Stimulated activated memory B cell treated with anti-CD40 and anti-IgM and Interleukin-4, amounts not matched to agents 10 μg/mL and 1 μg/mL and 100 μg/mL, for 72 hours (primary cell): Measurements from ENCODE around the gene GPX7.

Source experiments
- ATAC-seq: fragments of 150-1000 bp; cut with Tn5 transposase; 2 replicates; pipeline ENCODE4 v1.10.0; 2021
- H3K27ac Mint-ChIP-seq: one replicate; pipeline ENCODE4 v1.8.0; 2022; ENCODE audit warnings: mild to moderate bottlenecking, mixed read lengths
- H3K27me3 Mint-ChIP-seq: one replicate; pipeline ENCODE4 v1.8.0; 2022; ENCODE audit warnings: mixed read lengths
- H3K36me3 Mint-ChIP-seq: one replicate; pipeline ENCODE4 v1.8.0; 2022; ENCODE audit warnings: mixed read lengths
- H3K4me1 Mint-ChIP-seq: one replicate; pipeline ENCODE4 v1.8.0; 2022; ENCODE audit warnings: mixed read lengths
- H3K4me3 Mint-ChIP-seq: one replicate; pipeline ENCODE4 v1.8.0; 2022; ENCODE audit warnings: mild to moderate bottlenecking, moderate library complexity, mixed read lengths
- H3K9me3 Mint-ChIP-seq: one replicate; pipeline ENCODE4 v1.8.0; 2022; ENCODE audit warnings: mixed read lengths

GPX7 gene

DNA sequence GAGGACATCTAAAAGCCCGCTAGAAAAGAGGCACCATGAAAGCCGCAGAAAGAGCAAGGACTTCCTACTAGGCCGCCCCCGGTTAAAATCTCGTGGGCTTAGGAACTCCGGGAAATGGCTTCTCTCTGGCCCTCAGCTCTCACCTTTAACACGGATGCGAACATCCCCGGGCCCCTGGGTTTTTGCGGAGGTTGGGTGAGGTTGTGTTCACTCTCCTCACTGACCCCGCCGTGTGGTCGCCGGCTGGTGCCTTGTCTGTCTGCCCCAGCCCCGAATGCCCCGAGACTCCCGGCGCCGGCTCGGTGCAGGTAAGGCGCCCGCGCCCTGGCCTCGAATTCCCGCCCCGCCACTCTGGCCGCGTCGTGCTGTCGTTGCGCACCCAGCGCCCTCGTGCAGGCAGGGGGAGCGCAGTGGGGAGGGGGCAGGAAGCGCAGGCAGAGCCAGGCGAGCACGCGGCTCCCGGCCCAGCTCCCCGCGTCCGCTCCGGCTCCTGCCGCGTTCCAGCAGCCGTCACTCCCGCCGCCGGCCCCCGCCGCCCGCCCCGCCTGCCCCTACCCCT, 30.6 kb downstream of the GPX7 start, which contains the start of gene SHISAL2A:
TSS of gene SHISAL2A (plus strand) at position 437 of the 559 bp plus-strand sequence. CDS start 326 bp downstream, outside the sequence.
- Mint-ChIP-seq H3K4me1 (peaks cover 64% of the 10 kb centered on the region), H3K27me3 (no peaks in the 10 kb centered on the region), H3K9me3 (no peaks in the 10 kb centered on the region), H3K27ac (peak within 1 kb of the TSS; percentile 96), H3K36me3 (peaks cover 13% of the 10 kb centered on the region), H3K4me3 (peak within 1 kb of the TSS; percentile 93)
- peak; percentile 35 for ATAC-seq

DNA sequence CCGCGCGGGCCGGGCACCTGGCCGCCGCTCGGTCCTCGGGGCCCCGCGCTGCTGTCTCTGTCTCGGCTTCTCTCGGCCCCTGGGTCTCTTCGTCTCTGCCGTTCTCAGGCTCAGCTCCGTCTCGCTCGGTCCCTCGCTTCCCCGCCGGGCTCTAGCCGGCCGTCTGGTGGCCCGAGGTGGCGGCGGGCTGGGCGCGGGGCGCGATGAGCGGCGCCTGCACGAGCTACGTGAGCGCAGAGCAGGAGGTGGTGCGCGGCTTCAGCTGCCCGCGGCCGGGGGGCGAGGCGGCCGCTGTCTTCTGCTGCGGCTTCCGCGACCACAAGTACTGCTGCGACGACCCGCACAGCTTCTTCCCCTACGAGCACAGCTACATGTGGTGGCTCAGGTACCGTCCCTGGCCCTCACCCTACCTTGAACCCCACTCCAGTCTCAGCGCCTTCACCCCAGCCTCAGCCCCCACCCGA, 31.2 kb downstream of the GPX7 start:
- peak overlapping the region; percentile 89 for H3K4me3 Mint-ChIP-seq
- no peaks in the 10 kb centered on the region for H3K27me3 Mint-ChIP-seq
- H3K4me1 Mint-ChIP-seq: peaks cover 68% of the 10 kb centered on the region
- peaks cover 13% of the 10 kb centered on the region for H3K36me3 Mint-ChIP-seq
- no peaks in the 10 kb centered on the region for H3K9me3 Mint-ChIP-seq
- ATAC-seq: peak; percentile 2
- H3K27ac Mint-ChIP-seq: peak overlapping the region; percentile 96

DNA sequence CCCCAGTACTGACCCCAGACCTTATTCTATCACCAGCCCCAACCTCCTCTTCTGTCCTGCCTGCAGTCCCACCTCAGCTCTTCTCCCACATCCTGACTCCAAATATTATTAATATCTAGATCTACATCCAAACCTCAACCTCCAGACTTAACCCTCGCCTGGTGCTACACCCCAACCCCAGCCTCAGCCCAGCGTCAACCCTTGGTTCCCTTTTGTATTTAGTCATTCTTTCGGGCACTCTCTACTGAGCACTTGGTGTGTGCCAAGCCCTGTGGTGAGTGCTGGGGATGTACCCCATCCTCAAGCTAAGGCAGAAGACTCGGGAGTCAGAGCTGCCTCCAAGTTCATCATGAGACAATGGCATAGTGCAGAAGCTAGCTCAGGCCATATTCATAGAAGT, 31.9 kb downstream of the GPX7 start:
- ATAC-seq: peak; percentile 19
- Mint-ChIP-seq H3K4me3 (peak overlapping the region; percentile 89), H3K27me3 (no peaks in the 10 kb centered on the region), H3K4me1 (peaks cover 70% of the 10 kb centered on the region), H3K36me3 (peaks cover 11% of the 10 kb centered on the region), H3K27ac (peak overlapping the region; percentile 96), H3K9me3 (no peaks in the 10 kb centered on the region)

- ATAC-seq: no peak
- Mint-ChIP-seq H3K27ac (peak overlapping the region; percentile 96), H3K4me1 (peaks cover 64% of the 10 kb centered on the region), H3K4me3 (peak overlapping the region; percentile 44), H3K27me3 (no peaks in the 10 kb centered on the region), H3K9me3 (no peaks in the 10 kb centered on the region), H3K36me3 (peaks cover 8% of the 10 kb centered on the region)
Measured at GRCh38 chr1:52635321-52636089, 33.3 kb downstream of the GPX7 start.

GRCh38 chr1:52636721-52637695, 34.8 kb downstream of the GPX7 start:
- H3K4me1 Mint-ChIP-seq: peaks cover 70% of the 10 kb centered on the region
- H3K9me3 Mint-ChIP-seq: peaks cover 6% of the 10 kb centered on the region
- peak overlapping the region; percentile 96 for H3K27ac Mint-ChIP-seq
- peak; percentile 89 for ATAC-seq
- H3K36me3 Mint-ChIP-seq: peaks cover 15% of the 10 kb centered on the region
- no peaks in the 10 kb centered on the region for H3K27me3 Mint-ChIP-seq
- H3K4me3 Mint-ChIP-seq: peak overlapping the region; percentile 79

- Mint-ChIP-seq H3K27me3 (no peaks in the 10 kb centered on the region), H3K4me3 (peak overlapping the region; percentile 79), H3K9me3 (peaks cover 6% of the 10 kb centered on the region), H3K36me3 (peaks cover 20% of the 10 kb centered on the region), H3K4me1 (peaks cover 74% of the 10 kb centered on the region), H3K27ac (peak overlapping the region; percentile 96)
- ATAC-seq: no peak
Measured at GRCh38 chr1:52637946-52638345, 35.8 kb downstream of the GPX7 start.

DNA sequence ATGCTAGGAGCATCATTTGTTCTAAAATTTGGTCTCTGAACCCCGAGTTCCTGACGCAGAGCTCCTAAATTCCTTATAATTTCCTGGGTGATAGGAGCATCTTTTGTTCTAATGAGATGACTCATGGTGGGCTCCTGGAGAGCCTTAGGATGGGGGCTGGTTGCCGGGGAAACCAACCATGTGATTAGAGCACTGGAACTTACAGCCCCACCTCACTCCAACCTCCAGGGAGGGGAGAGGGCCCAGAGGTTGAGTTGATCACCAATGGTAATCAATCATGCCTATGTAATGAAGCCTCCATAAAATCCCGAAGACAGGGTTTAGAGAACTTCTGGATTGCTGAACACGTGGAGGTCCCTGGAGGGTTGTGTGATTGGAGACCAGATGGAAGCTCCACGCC, 38.5 kb downstream of the GPX7 start:
- no peak for ATAC-seq
- peaks cover 6% of the 10 kb centered on the region for H3K9me3 Mint-ChIP-seq
- peak overlapping the region; percentile 92 for H3K27ac Mint-ChIP-seq
- H3K4me3 Mint-ChIP-seq: no peak overlapping the region
- no peaks in the 10 kb centered on the region for H3K27me3 Mint-ChIP-seq
- peaks cover 72% of the 10 kb centered on the region for H3K4me1 Mint-ChIP-seq
- peaks cover 36% of the 10 kb centered on the region for H3K36me3 Mint-ChIP-seq

- peak overlapping the region; percentile 56 for H3K4me3 Mint-ChIP-seq
- no peaks in the 10 kb centered on the region for H3K27me3 Mint-ChIP-seq
- peaks cover 6% of the 10 kb centered on the region for H3K9me3 Mint-ChIP-seq
- H3K36me3 Mint-ChIP-seq: peaks cover 36% of the 10 kb centered on the region
- peaks cover 71% of the 10 kb centered on the region for H3K4me1 Mint-ChIP-seq
- H3K27ac Mint-ChIP-seq: peak overlapping the region; percentile 92
- peak; percentile 54 for ATAC-seq
Measured at GRCh38 chr1:52641307-52641706, 39.1 kb downstream of the GPX7 start.

DNA sequence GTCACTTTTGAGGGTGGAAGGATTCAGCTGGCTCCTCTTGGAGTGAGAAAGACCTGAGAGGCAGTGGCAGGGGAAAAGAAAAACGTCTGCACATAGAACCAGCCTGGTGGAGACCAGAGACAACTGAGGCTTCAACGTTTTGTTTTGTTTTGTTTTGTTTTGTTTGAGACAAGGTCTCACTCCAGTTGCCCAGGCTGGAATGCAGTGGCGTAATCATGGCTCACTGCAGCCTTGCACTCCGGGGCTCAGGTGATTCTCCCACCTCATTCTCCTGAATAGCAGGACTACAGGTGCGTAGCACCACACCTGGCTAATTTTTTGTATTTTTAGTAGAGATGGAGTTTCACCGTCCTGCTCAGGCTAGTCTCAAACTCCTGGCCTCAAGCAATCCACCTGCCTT, 43.1 kb downstream of the GPX7 start:
- peaks cover 46% of the 10 kb centered on the region for H3K4me1 Mint-ChIP-seq

GRCh38 chr1:52651904-52652303, 49.7 kb downstream of the GPX7 start:
- no peak for ATAC-seq
- Mint-ChIP-seq H3K27me3 (no peaks in the 10 kb centered on the region), H3K36me3 (peaks cover 60% of the 10 kb centered on the region), H3K4me1 (peaks cover 10% of the 10 kb centered on the region), H3K4me3 (no peak overlapping the region), H3K27ac (peak overlapping the region; percentile 17), H3K9me3 (no peaks in the 10 kb centered on the region)

More for the DNA sequence above, 43.1 kb downstream of the GPX7 start:
- H3K9me3 Mint-ChIP-seq: peaks cover 6% of the 10 kb centered on the region
- H3K36me3 Mint-ChIP-seq: peaks cover 59% of the 10 kb centered on the region
- no peak for ATAC-seq
- no peak overlapping the region for H3K4me3 Mint-ChIP-seq
- no peaks in the 10 kb centered on the region for H3K27me3 Mint-ChIP-seq
- H3K27ac Mint-ChIP-seq: peak overlapping the region; percentile 59

GRCh38 chr1:52653207-52653849, 51.2 kb downstream of the GPX7 start:
- no peaks in the 10 kb centered on the region for H3K27me3 Mint-ChIP-seq
- no peaks in the 10 kb centered on the region for H3K9me3 Mint-ChIP-seq
- H3K36me3 Mint-ChIP-seq: peaks cover 66% of the 10 kb centered on the region
- H3K4me3 Mint-ChIP-seq: no peak overlapping the region
- ATAC-seq: no peak
- H3K27ac Mint-ChIP-seq: peak overlapping the region; percentile 20
- peaks cover 22% of the 10 kb centered on the region for H3K4me1 Mint-ChIP-seq

DNA sequence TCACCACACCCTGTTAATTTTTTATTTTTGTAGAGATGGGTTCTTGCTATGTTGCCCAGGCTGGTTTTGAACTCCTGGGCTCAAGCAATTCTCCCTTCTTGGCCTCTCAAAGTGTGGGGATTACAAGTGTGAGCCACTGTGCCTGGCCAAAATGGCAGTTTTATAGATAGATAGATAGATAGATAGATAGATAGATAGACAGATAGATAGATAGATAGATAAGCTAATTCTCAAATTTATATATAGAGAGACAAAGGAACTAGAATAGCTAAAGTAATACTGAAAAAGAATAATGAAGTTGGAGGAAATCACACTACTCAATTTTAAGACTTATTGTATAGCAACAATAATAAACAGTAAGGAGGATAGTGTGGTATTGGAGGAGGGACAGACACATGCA, 51.9 kb downstream of the GPX7 start:
- peak overlapping the region; percentile 20 for H3K27ac Mint-ChIP-seq
- H3K4me1 Mint-ChIP-seq: peaks cover 29% of the 10 kb centered on the region
- no peaks in the 10 kb centered on the region for H3K9me3 Mint-ChIP-seq
- H3K4me3 Mint-ChIP-seq: no peak overlapping the region
- no peak for ATAC-seq
- H3K27me3 Mint-ChIP-seq: no peaks in the 10 kb centered on the region
- peaks cover 59% of the 10 kb centered on the region for H3K36me3 Mint-ChIP-seq

DNA sequence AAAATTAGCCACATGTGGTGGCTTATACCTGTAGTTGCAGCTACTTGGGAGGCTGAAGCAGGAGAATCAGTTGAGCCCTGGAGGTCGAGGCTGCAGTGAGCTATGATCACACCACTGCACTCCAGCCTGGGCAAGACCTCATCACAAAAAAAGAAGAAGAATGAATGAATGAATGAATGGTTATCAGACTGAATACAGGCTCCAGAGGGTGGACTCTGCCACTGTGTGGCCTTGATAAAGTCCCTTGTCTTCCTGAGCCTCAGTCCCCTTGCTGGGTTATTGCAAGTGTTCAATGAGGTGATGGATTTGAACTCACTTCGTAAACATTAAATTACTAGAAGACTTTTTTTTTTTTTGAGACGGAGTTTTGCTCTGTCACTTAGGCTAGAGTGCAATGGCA, 55.5 kb downstream of the GPX7 start:
- Mint-ChIP-seq H3K27me3 (no peaks in the 10 kb centered on the region), H3K9me3 (no peaks in the 10 kb centered on the region), H3K36me3 (peaks cover 50% of the 10 kb centered on the region), H3K27ac (peak overlapping the region; percentile 66), H3K4me1 (peaks cover 53% of the 10 kb centered on the region), H3K4me3 (no peak overlapping the region)
- no peak for ATAC-seq
